ENCODE results near the gene MAMDC2. TPM values are rescaled to one million over a fixed set of nuclear protein-coding genes. Genes with fewer than 3 reads are reported as not detected.
"Not testable (repeated sequence)": the region's sequence is repeated elsewhere in the genome, so short reads cannot be mapped to it uniquely, and the experiment has no call there.

Gene MAMDC2
- total RNA-seq, 1 donor from 2014 or later: not detected

- peaks cover 12% of the 10 kb centered on the region for H3K27me3 Mint-ChIP-seq
- DNase-seq: no peak
- H3K27ac Mint-ChIP-seq: no peak overlapping the region
- intact Hi-C loops (cut with micrococcal nuclease): no loop called here
- no peaks in the 10 kb centered on the region for H3K4me1 Mint-ChIP-seq
- H3K9me3 Mint-ChIP-seq: no peaks in the 10 kb centered on the region
- H3K4me3 Mint-ChIP-seq: no peak overlapping the region
- no peaks in the 10 kb centered on the region for H3K36me3 Mint-ChIP-seq (ENCODE audit: low read depth)
Measured at GRCh38 chr9:70160686-70161600, 117.3 kb downstream of the MAMDC2 start.

GRCh38 chr9:70165006-70165602, 121.5 kb downstream of the MAMDC2 start:
- H3K4me1 Mint-ChIP-seq: no peaks in the 10 kb centered on the region
- no peaks in the 10 kb centered on the region for H3K36me3 Mint-ChIP-seq (ENCODE audit: low read depth)
- H3K4me3 Mint-ChIP-seq: no peak overlapping the region
- no peak for DNase-seq
- H3K27me3 Mint-ChIP-seq: peaks cover 1% of the 10 kb centered on the region
- intact Hi-C loops (cut with micrococcal nuclease): no loop called here
- H3K9me3 Mint-ChIP-seq: no peaks in the 10 kb centered on the region
- H3K27ac Mint-ChIP-seq: no peak overlapping the region

GRCh38 chr9:70168521-70168920, 124.9 kb downstream of the MAMDC2 start:
- no peaks in the 10 kb centered on the region for H3K36me3 Mint-ChIP-seq (ENCODE audit: low read depth)
- H3K4me3 Mint-ChIP-seq: no peak overlapping the region
- H3K27ac Mint-ChIP-seq: no peak overlapping the region
- H3K27me3 Mint-ChIP-seq: peaks cover 1% of the 10 kb centered on the region
- no peaks in the 10 kb centered on the region for H3K4me1 Mint-ChIP-seq
- no peak for DNase-seq
- H3K9me3 Mint-ChIP-seq: no peaks in the 10 kb centered on the region
- intact Hi-C loops (cut with micrococcal nuclease): no loop called here

- Mint-ChIP-seq H3K27ac (no peak overlapping the region), H3K27me3 (peaks cover 1% of the 10 kb centered on the region), H3K4me1 (no peaks in the 10 kb centered on the region), H3K9me3 (no peaks in the 10 kb centered on the region), H3K36me3 (ENCODE audit: low read depth) (no peaks in the 10 kb centered on the region), H3K4me3 (no peak overlapping the region)
- no peak for DNase-seq
- intact Hi-C loops (cut with micrococcal nuclease): no loop called here
Measured at GRCh38 chr9:70169222-70169621, 125.6 kb downstream of the MAMDC2 start.

- Mint-ChIP-seq H3K9me3 (no peaks in the 10 kb centered on the region), H3K27me3 (peaks cover 1% of the 10 kb centered on the region), H3K4me1 (no peaks in the 10 kb centered on the region), H3K27ac (no peak overlapping the region), H3K4me3 (no peak overlapping the region), H3K36me3 (ENCODE audit: low read depth) (no peaks in the 10 kb centered on the region)
- intact Hi-C loops (cut with micrococcal nuclease): no loop called here
- no peak for DNase-seq
Measured at GRCh38 chr9:70170151-70170790, 126.6 kb downstream of the MAMDC2 start.

GRCh38 chr9:70172532-70172931, 128.9 kb downstream of the MAMDC2 start:
- no peak overlapping the region for H3K27ac Mint-ChIP-seq
- no peak for DNase-seq
- H3K4me1 Mint-ChIP-seq: no peaks in the 10 kb centered on the region
- H3K27me3 Mint-ChIP-seq: no peaks in the 10 kb centered on the region
- H3K9me3 Mint-ChIP-seq: no peaks in the 10 kb centered on the region
- no peaks in the 10 kb centered on the region for H3K36me3 Mint-ChIP-seq (ENCODE audit: low read depth)
- intact Hi-C loops (cut with micrococcal nuclease): no loop called here
- H3K4me3 Mint-ChIP-seq: no peak overlapping the region

- peaks cover 4% of the 10 kb centered on the region for H3K9me3 Mint-ChIP-seq
- H3K4me3 Mint-ChIP-seq: no peak overlapping the region
- H3K36me3 Mint-ChIP-seq (ENCODE audit: low read depth): no peaks in the 10 kb centered on the region
- DNase-seq: no peak
- H3K27ac Mint-ChIP-seq: no peak overlapping the region
- no peaks in the 10 kb centered on the region for H3K27me3 Mint-ChIP-seq
- intact Hi-C loops (cut with micrococcal nuclease): no loop called here
- no peaks in the 10 kb centered on the region for H3K4me1 Mint-ChIP-seq
Measured at GRCh38 chr9:70177121-70177520, 133.5 kb downstream of the MAMDC2 start.

GRCh38 chr9:70192707-70193106, 149.1 kb downstream of the MAMDC2 start:
- no peaks in the 10 kb centered on the region for H3K4me1 Mint-ChIP-seq
- H3K9me3 Mint-ChIP-seq: peaks cover 4% of the 10 kb centered on the region
- H3K4me3 Mint-ChIP-seq: no peak overlapping the region
- H3K27ac Mint-ChIP-seq: no peak overlapping the region
- intact Hi-C loops (cut with micrococcal nuclease): no loop called here
- H3K36me3 Mint-ChIP-seq (ENCODE audit: low read depth): no peaks in the 10 kb centered on the region
- DNase-seq: no peak
- H3K27me3 Mint-ChIP-seq: peaks cover 9% of the 10 kb centered on the region

- Mint-ChIP-seq H3K27me3 (peaks cover 6% of the 10 kb centered on the region), H3K27ac (no peak overlapping the region), H3K4me1 (no peaks in the 10 kb centered on the region), H3K36me3 (ENCODE audit: low read depth) (no peaks in the 10 kb centered on the region), H3K9me3 (peaks cover 4% of the 10 kb centered on the region), H3K4me3 (no peak overlapping the region)
- intact Hi-C loops (cut with micrococcal nuclease): no loop called here
- DNase-seq: no peak
Measured at GRCh38 chr9:70195456-70195855, 151.8 kb downstream of the MAMDC2 start.

- Mint-ChIP-seq H3K27ac (no peak overlapping the region), H3K36me3 (ENCODE audit: low read depth) (no peaks in the 10 kb centered on the region), H3K9me3 (peaks cover 4% of the 10 kb centered on the region), H3K4me1 (no peaks in the 10 kb centered on the region), H3K4me3 (no peak overlapping the region), H3K27me3 (peaks cover 2% of the 10 kb centered on the region)
- intact Hi-C loops (cut with micrococcal nuclease): no loop called here
- no peak for DNase-seq
Measured at GRCh38 chr9:70197216-70198044, 153.8 kb downstream of the MAMDC2 start.

- H3K4me3 Mint-ChIP-seq; H3K9me3 Mint-ChIP-seq; intact Hi-C loops (cut with micrococcal nuclease); H3K27me3 Mint-ChIP-seq; H3K4me1 Mint-ChIP-seq; H3K36me3 Mint-ChIP-seq (ENCODE audit: low read depth); DNase-seq; H3K27ac Mint-ChIP-seq: not testable (repeated sequence)
Measured at GRCh38 chr9:70204743-70205142, 161.1 kb downstream of the MAMDC2 start.

- intact Hi-C loops (cut with micrococcal nuclease): no loop called here
- Mint-ChIP-seq H3K4me1 (no peaks in the 10 kb centered on the region), H3K36me3 (ENCODE audit: low read depth) (no peaks in the 10 kb centered on the region)
Measured at GRCh38 chr9:70205366-70206020, 161.8 kb downstream of the MAMDC2 start.

GRCh38 chr9:70217029-70217428, 173.4 kb downstream of the MAMDC2 start:
- no peaks in the 10 kb centered on the region for H3K36me3 Mint-ChIP-seq (ENCODE audit: low read depth)
- H3K27ac Mint-ChIP-seq: no peak overlapping the region
- H3K9me3 Mint-ChIP-seq: peaks cover 6% of the 10 kb centered on the region
- no peak for DNase-seq
- intact Hi-C loops (cut with micrococcal nuclease): no loop called here
- no peaks in the 10 kb centered on the region for H3K4me1 Mint-ChIP-seq
- no peak overlapping the region for H3K4me3 Mint-ChIP-seq
- no peaks in the 10 kb centered on the region for H3K27me3 Mint-ChIP-seq

More at GRCh38 chr9:70205366-70206020, 161.8 kb downstream of the MAMDC2 start:
- H3K27ac Mint-ChIP-seq: no peak overlapping the region
- no peaks in the 10 kb centered on the region for H3K27me3 Mint-ChIP-seq
- DNase-seq: no peak
- H3K4me3 Mint-ChIP-seq: no peak overlapping the region
- H3K9me3 Mint-ChIP-seq: peaks cover 9% of the 10 kb centered on the region
